PC-3 (cell line): Measurements from ENCODE around the gene UBAP2L.

Experiments used
- CTCF ChIP-seq: fragments of 300-600 bp; sonication (generic); conservative IDR thresholded peaks from 2 replicates; pipeline ENCODE4 v1.5.1; 2017; ENCODE audit warnings: antibody characterized with exemption, low read depth, mild to moderate bottlenecking, low read length
- EZH2 ChIP-seq: fragments of 300-600 bp; sonication (generic); IDR thresholded peaks from one replicate; pipeline ENCODE4 v1.6.1; 2017; ENCODE audit warnings: antibody characterized with exemption, mild to moderate bottlenecking, low read length; ENCODE audit not compliant: unreplicated experiment
- EZH2phosphoT487 ChIP-seq: fragments of 300-600 bp; sonication (generic); IDR thresholded peaks from 2 replicates; pipeline ENCODE4 v1.6.1; 2018; ENCODE audit warnings: mild to moderate bottlenecking, antibody characterized with exemption, low read length, borderline replicate concordance

GRCh38 chr1:154239491-154239890, 18.7 kb downstream of the UBAP2L start:
- TF ChIP-seq CTCF (no peak), EZH2phosphoT487 (no peak), EZH2 (no peak)
